B cell (primary cell): Measurements from ENCODE around the gene DYRK2.

Experiments
- EZH2 ChIP-seq: IDR thresholded peaks from 2 replicates; pipeline ENCODE4 v1.6.1; 2012; ENCODE audit warnings: borderline replicate concordance, low read depth, mild to moderate bottlenecking, moderate library complexity, low read length; ENCODE audit not compliant: insufficient read depth, poor library complexity, severe bottlenecking
- TF ChIP-seq, protein P1 (sequence below): fragments of 200-600 bp; IDR thresholded peaks from one replicate; pipeline ENCODE4 v1.8.0; 2022; ENCODE audit warnings: antibody characterized with exemption, mild to moderate bottlenecking

GRCh38 chr12:67651132-67651695, 2.7 kb downstream of the DYRK2 start:
- TF ChIP-seq, protein P1, sequence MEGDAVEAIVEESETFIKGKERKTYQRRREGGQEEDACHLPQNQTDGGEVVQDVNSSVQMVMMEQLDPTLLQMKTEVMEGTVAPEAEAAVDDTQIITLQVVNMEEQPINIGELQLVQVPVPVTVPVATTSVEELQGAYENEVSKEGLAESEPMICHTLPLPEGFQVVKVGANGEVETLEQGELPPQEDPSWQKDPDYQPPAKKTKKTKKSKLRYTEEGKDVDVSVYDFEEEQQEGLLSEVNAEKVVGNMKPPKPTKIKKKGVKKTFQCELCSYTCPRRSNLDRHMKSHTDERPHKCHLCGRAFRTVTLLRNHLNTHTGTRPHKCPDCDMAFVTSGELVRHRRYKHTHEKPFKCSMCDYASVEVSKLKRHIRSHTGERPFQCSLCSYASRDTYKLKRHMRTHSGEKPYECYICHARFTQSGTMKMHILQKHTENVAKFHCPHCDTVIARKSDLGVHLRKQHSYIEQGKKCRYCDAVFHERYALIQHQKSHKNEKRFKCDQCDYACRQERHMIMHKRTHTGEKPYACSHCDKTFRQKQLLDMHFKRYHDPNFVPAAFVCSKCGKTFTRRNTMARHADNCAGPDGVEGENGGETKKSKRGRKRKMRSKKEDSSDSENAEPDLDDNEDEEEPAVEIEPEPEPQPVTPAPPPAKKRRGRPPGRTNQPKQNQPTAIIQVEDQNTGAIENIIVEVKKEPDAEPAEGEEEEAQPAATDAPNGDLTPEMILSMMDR: no peak
- TF ChIP-seq EZH2: no peak
